GM12874 (cell line): ENCODE results near the gene CCDC54.

Experiments used
- TF ChIP-seq, protein P1 (sequence below): IDR thresholded peaks from 2 replicates; pipeline ENCODE4 v1.5.1; 2011; ENCODE audit warnings: low read depth, mild to moderate bottlenecking, control low read depth, low read length, moderate library complexity; ENCODE audit not compliant: insufficient read depth

The CCDC54 gene

DNA sequence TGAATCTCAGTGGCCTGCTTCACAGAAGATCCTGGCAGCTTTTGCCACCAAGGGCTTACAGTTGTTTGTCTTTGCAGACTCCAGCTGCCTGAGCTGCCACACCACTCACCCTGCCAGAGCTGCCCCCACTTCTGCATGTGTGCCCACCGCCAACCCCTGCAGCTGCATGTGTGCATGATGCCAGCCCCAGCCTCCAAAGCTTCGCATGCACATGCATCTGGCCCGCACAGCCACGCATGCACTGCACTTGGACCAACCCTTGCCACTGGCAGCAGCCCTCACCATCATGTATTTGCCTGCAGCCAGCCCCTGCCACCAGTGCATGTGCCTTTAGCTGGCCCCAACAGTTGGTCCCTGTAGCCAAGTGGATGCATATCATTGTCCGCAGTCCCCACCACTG is 31.3 kb downstream of the CCDC54 start:
- TF ChIP-seq, protein P1, sequence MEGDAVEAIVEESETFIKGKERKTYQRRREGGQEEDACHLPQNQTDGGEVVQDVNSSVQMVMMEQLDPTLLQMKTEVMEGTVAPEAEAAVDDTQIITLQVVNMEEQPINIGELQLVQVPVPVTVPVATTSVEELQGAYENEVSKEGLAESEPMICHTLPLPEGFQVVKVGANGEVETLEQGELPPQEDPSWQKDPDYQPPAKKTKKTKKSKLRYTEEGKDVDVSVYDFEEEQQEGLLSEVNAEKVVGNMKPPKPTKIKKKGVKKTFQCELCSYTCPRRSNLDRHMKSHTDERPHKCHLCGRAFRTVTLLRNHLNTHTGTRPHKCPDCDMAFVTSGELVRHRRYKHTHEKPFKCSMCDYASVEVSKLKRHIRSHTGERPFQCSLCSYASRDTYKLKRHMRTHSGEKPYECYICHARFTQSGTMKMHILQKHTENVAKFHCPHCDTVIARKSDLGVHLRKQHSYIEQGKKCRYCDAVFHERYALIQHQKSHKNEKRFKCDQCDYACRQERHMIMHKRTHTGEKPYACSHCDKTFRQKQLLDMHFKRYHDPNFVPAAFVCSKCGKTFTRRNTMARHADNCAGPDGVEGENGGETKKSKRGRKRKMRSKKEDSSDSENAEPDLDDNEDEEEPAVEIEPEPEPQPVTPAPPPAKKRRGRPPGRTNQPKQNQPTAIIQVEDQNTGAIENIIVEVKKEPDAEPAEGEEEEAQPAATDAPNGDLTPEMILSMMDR = no peak

DNA sequence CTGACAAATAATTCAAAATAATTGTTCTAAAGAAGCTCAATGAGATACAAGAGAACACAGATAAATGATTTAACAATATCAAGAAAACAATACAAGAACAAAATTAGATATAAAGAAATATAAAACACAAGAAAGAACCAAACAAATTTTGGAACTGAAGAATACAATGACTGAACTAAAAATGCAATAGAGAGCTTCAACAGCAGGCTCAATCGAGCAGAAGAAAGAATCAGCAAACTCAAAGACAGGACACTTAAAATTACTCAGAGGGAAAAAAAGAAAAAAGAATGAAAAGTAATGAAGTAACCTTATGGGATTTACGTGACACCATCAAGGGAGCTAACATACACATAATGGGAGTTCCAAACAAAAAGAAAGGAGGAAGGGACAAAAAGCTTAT is 32.1 kb downstream of the CCDC54 start:
- TF ChIP-seq, protein P1 = no peak

DNA sequence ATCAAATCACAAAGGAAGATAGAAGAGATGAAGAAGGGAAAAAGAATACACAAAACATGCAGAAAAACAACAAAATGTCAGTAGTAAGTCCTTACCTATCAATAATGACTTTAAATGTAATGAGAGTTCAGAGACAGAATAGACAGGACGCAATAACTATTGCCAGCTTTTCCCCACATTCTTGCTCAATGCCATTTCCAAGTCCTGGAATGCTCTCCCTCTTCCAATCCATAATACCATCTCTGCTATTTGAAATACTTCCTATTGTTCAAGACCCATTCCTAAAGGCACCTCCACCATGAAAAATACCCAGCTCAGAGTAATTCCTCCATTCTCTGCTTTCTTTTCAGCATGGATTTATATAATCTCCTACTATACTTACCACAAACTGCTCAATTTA is 33.4 kb downstream of the CCDC54 start:
- TF ChIP-seq, protein P1 = no peak

DNA sequence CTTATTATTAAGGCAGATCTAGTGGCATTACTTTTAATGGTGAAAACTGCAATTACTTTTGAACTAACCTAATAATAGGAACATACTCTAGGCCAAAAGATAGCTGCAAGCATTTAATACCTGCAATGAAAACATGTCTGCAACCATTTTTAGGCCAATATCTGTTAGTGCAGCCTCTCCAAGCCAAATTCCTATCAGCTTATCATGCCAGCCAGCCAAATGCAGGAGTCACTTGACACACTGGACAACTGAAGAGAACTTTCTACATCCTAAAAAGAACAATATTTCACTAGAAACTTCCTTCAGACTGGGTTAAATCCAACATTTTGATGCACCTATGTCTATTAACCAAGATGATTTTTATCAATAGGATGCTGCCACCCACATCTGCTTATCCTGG is 33.8 kb downstream of the CCDC54 start:
- TF ChIP-seq, protein P1 = no peak

DNA sequence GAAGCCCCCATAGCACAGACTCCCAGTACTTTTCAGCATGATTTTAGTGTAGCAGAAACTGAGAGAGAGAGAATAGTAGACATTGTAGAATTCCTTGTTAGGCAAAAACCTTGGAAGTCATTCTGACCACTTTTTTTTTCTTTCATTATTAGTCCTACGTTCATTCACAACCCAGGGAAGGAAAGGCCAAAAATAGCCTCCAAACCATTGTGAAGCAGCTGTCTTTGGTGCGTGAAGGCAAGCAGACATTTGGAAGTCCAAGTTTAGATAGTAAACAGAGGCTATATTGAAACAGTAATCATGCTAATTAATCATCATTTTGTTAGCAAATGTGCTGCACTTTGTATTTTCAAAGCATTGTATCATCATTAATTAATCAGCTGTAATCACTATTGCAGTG is 34.5 kb downstream of the CCDC54 start:
- TF ChIP-seq, protein P1 = no peak

DNA sequence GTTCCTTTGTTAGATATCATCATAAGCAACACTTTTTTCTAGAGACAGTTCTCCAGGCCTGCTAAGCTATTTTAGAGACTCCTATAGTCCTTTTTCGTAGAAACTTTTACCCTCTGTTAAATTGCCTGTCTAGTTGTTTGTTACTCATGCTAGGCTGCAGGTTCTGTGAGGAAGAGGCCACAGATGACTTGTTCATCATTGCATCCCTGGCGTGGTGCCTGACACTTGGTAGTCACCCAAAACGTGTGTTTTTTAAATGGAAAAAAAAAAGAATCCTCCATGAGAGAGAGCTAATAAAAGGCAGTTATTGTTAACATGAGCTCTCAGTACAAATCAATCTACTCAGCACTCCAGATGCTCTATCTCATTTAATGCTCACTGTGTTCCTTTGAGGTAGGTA is 35.1 kb downstream of the CCDC54 start:
- TF ChIP-seq, protein P1 = no peak

DNA sequence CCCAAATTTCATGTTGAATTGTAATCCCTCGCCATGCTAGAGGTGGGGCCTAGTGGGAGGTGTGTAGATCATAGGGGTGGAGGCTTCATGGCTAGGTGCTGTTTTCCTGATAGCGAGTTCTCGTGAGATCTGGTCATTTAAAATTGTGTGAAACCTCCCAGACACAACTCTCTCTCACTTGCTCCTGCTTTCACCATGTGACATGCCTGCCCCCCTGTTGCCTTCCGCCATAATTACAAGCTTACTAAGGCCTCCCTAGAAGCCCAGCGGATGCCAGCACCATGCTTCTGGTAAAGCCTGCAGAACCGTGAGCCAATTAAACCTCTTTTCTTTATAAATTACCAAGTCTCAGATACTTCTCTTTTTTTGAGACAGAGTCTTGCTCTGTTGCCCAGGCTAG is 36.0 kb downstream of the CCDC54 start:
- TF ChIP-seq, protein P1 = no peak
